Vagina (tissue), 1 donor: Measurements from ENCODE around the gene RAB12. TPM values are rescaled to one million over a fixed set of nuclear protein-coding genes. Genes with fewer than 3 reads are reported as not detected.

Experiments
- total RNA-seq: library from RNA; depleted of rRNA; stranded (reverse); fragments of >200 nt; gene quantifications from one replicate; pipeline ENCODE4 v1.2.3, GENCODE V29; 2016

Gene RAB12
- total RNA-seq, 1 donor from 2014 or later: 35.8 TPM

Other genes starting within 250 kb of the RAB12 start
- 23.6 TPM for gene MTCL1, start 96.1 kb downstream of the RAB12 start, total RNA-seq